OCI-LY1 (cell line): Measurements from ENCODE around the gene SYNGR1.

Experiments
- H2AFZ ChIP-seq: fragments of 200-600 bp; sonication (generic), shearing (Covaris generic); 2 replicates; pipeline ENCODE4 v1.6.0; 2014; ENCODE audit warnings: antibody characterized with exemption, mild to moderate bottlenecking, low read length
- H3F3A ChIP-seq: fragments of 200-600 bp; sonication (generic), shearing (Covaris generic); 2 replicates; pipeline ENCODE4 v1.6.0; 2014; ENCODE audit warnings: mild to moderate bottlenecking, antibody characterized with exemption, low read length, moderate library complexity; ENCODE audit not compliant: insufficient read depth
- H3K27ac ChIP-seq: fragments of 200-600 bp; sonication (generic); 2 replicates; pipeline ENCODE4 v1.5.1; 2014; ENCODE audit warnings: low read length, mixed run types, mild to moderate bottlenecking, low read depth; ENCODE audit not compliant: poor library complexity, severe bottlenecking
- H3K27me3 ChIP-seq: fragments of 200-600 bp; sonication (generic); 2 replicates; pipeline ENCODE4 v1.6.0; 2014; ENCODE audit warnings: antibody characterized with exemption, mild to moderate bottlenecking, low read length, moderate library complexity; ENCODE audit not compliant: insufficient read depth
- H3K36me3 ChIP-seq: fragments of 200-600 bp; sonication (generic); 2 replicates; pipeline ENCODE4 v1.6.1; 2014; ENCODE audit warnings: mild to moderate bottlenecking, antibody characterized with exemption, low read length, moderate library complexity, mixed read lengths; ENCODE audit not compliant: insufficient read depth
- H3K4me1 ChIP-seq: fragments of 200-600 bp; sonication (generic); 2 replicates; pipeline ENCODE4 v1.5.1; 2014; ENCODE audit warnings: mild to moderate bottlenecking, low read length, moderate library complexity; ENCODE audit not compliant: insufficient read depth, severe bottlenecking
- H3K4me2 ChIP-seq: fragments of 200-600 bp; sonication (generic), shearing (Covaris generic); 2 replicates; pipeline ENCODE4 v1.6.1; 2014; ENCODE audit warnings: low read length
- H3K4me3 ChIP-seq: fragments of 200-600 bp; sonication (generic); 2 replicates; pipeline ENCODE4 v1.5.1; 2014; ENCODE audit warnings: low read length, low read depth, mild to moderate bottlenecking, mixed read lengths; ENCODE audit not compliant: poor library complexity, severe bottlenecking
- H3K79me2 ChIP-seq: fragments of 200-600 bp; shearing (Covaris generic); 2 replicates; pipeline ENCODE4 v1.6.1; 2016; ENCODE audit warnings: mixed run types, low read length, mixed read lengths; ENCODE audit not compliant: insufficient read depth
- H3K9ac ChIP-seq: fragments of 200-600 bp; sonication (generic), shearing (Covaris generic); 2 replicates; pipeline ENCODE4 v1.6.1; 2014; ENCODE audit warnings: mild to moderate bottlenecking, low read length, mixed read lengths
- H3K9me2 ChIP-seq: fragments of 200-600 bp; sonication (generic), shearing (Covaris generic); 2 replicates; pipeline ENCODE4 v1.6.1; 2014; ENCODE audit warnings: low read depth, mild to moderate bottlenecking, low read length, mixed read lengths
- H3K9me3 ChIP-seq: fragments of 200-600 bp; shearing (Covaris generic); 2 replicates; pipeline ENCODE4 v1.6.1; 2014; ENCODE audit warnings: low read length, mixed read lengths
- H4K20me1 ChIP-seq: fragments of 200-600 bp; sonication (generic), shearing (Covaris generic); 2 replicates; pipeline ENCODE4 v1.6.0; 2016; ENCODE audit warnings: mild to moderate bottlenecking, low read length; ENCODE audit not compliant: insufficient read depth
- EZH2 ChIP-seq: fragments of 200-600 bp; sonication (generic), shearing (Covaris generic); IDR thresholded peaks from 2 replicates; pipeline ENCODE4 v1.8.0; 2017; ENCODE audit warnings: borderline replicate concordance, mixed run types, mild to moderate bottlenecking, antibody characterized with exemption, low read length, moderate library complexity, mixed read lengths
- TF ChIP-seq, protein P1 (sequence below): fragments of 200-600 bp; sonication (generic), shearing (Covaris generic); IDR thresholded peaks from 2 replicates; pipeline ENCODE4 v1.5.1; 2017; ENCODE audit warnings: mild to moderate bottlenecking, antibody characterized with exemption, low read length, moderate library complexity, mixed read lengths

Gene SYNGR1

DNA sequence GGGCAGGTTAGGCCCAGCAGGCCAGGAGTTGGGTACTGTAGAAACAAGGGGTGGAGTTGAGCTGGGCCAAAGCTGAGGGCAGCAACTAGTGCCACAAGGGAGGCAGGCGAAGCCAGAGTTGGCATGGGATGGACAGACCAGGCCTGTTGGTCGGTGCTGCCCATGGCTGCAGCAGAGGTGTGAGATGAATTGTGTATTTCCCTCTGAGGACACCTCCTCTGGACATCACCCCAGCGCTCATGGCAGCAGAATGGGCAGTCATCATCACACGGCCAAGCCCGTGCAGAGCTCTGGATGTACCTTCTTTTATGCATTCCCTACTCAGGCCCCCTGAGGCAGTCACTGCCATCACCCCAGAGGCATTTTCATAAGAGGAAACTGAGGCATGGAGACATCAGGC, 70.1 kb downstream of the SYNGR1 start:
- H3K4me1 ChIP-seq: peaks cover 19% of the 10 kb centered on the region
- no peaks in the 10 kb centered on the region for H3F3A ChIP-seq
- no peak overlapping the region for H2AFZ ChIP-seq
- H3K9ac ChIP-seq: no peak overlapping the region
- no peaks in the 10 kb centered on the region for H3K79me2 ChIP-seq
- no peaks in the 10 kb centered on the region for H4K20me1 ChIP-seq
- no peaks in the 10 kb centered on the region for H3K27me3 ChIP-seq
- H3K4me3 ChIP-seq: no peak overlapping the region
- peaks cover 74% of the 10 kb centered on the region for H3K36me3 ChIP-seq
- H3K27ac ChIP-seq: no peak overlapping the region
- no peak overlapping the region for H3K4me2 ChIP-seq
- TF ChIP-seq, protein P1, sequence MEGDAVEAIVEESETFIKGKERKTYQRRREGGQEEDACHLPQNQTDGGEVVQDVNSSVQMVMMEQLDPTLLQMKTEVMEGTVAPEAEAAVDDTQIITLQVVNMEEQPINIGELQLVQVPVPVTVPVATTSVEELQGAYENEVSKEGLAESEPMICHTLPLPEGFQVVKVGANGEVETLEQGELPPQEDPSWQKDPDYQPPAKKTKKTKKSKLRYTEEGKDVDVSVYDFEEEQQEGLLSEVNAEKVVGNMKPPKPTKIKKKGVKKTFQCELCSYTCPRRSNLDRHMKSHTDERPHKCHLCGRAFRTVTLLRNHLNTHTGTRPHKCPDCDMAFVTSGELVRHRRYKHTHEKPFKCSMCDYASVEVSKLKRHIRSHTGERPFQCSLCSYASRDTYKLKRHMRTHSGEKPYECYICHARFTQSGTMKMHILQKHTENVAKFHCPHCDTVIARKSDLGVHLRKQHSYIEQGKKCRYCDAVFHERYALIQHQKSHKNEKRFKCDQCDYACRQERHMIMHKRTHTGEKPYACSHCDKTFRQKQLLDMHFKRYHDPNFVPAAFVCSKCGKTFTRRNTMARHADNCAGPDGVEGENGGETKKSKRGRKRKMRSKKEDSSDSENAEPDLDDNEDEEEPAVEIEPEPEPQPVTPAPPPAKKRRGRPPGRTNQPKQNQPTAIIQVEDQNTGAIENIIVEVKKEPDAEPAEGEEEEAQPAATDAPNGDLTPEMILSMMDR: no peak
- TF ChIP-seq EZH2: no peak
- no peaks in the 10 kb centered on the region for H3K9me2 ChIP-seq
- no peaks in the 10 kb centered on the region for H3K9me3 ChIP-seq

DNA sequence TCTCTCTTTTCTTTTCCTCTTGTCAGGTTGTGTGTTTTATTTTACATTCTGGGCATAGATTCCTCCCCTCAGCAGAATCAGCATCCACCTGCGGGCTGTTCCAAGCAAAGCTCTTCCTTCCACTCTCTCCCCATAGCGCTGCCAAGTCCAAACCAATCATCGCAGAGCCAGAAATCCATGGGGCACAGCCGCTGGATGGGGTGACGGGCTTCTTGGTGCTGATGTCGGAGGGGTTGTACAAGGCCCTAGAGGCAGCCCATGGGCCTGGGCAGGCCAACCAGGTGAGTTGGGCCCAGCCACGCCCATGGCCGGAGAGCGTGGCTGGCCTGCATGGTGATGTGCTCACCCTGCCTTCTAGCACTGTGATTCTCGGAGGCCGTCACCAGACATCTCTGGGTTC, 71.9 kb downstream of the SYNGR1 start:
- Histone ChIP-seq H3K27me3 (no peaks in the 10 kb centered on the region), H3K9me3 (no peaks in the 10 kb centered on the region), H2AFZ (no peak overlapping the region), H3K27ac (no peak overlapping the region), H3K9me2 (no peaks in the 10 kb centered on the region), H3F3A (no peaks in the 10 kb centered on the region), H4K20me1 (no peaks in the 10 kb centered on the region), H3K36me3 (peaks cover 72% of the 10 kb centered on the region), H3K4me2 (no peak overlapping the region), H3K79me2 (no peaks in the 10 kb centered on the region), H3K4me1 (peaks cover 19% of the 10 kb centered on the region), H3K9ac (no peak overlapping the region), H3K4me3 (no peak overlapping the region)
- TF ChIP-seq, protein P1: no peak
- TF ChIP-seq EZH2: no peak

DNA sequence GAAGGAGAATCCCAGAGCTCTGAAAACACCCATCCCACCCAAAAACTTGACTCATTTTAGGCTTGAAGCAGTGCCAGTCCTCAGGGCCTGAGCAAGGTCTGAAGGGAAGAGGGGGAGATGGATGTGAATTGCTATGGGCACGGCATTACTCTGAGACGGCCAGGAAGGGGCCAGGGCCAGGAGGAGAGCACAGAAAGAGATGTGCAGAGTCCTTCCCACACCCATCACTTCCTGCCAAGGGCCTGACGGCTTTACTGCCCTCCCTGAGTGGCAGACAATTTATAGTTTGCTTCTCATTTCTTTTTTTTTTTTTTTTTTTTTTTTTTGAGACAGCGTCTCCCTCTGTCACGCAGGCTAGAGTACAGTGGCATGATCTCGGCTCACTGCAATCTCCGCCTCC, 72.3 kb downstream of the SYNGR1 start:
- no peaks in the 10 kb centered on the region for H3K9me3 ChIP-seq
- H3F3A ChIP-seq: no peaks in the 10 kb centered on the region
- no peaks in the 10 kb centered on the region for H4K20me1 ChIP-seq
- no peak overlapping the region for H3K27ac ChIP-seq
- H3K27me3 ChIP-seq: no peaks in the 10 kb centered on the region
- no peak overlapping the region for H2AFZ ChIP-seq
- TF ChIP-seq, protein P1: no peak
- TF ChIP-seq EZH2: no peak
- peaks cover 19% of the 10 kb centered on the region for H3K4me1 ChIP-seq
- H3K4me2 ChIP-seq: no peak overlapping the region
- H3K36me3 ChIP-seq: peaks cover 72% of the 10 kb centered on the region
- no peaks in the 10 kb centered on the region for H3K79me2 ChIP-seq
- H3K9me2 ChIP-seq: no peaks in the 10 kb centered on the region
- H3K4me3 ChIP-seq: no peak overlapping the region
- no peak overlapping the region for H3K9ac ChIP-seq
